ENCODE measurements around the gene NKIRAS2. TPM values are rescaled to one million over a fixed set of nuclear protein-coding genes. Genes with fewer than 3 reads are reported as not detected.
"Not testable (repeated sequence)": the region's sequence is repeated elsewhere in the genome, so short reads cannot be mapped to it uniquely, and the experiment has no call there.

The NKIRAS2 gene
- total and polyA plus RNA-seq, 4 donors: 24.7 to 79.6 (median 65.8) TPM

GRCh38 chr17:42018988-42019387 lies 902 bp upstream of the NKIRAS2 start:
- 100% methylated on average over 2 of the region's 4 CpGs for WGBS (ENCODE audit: insufficient coverage)
- peaks cover 32% of the 10 kb centered on the region for H3K4me1 ChIP-seq (ENCODE audit: control insufficient read depth, insufficient read depth, low read length)
- no peaks in the 10 kb centered on the region for H3K9me3 ChIP-seq (ENCODE audit: control insufficient read depth, insufficient read depth, low read length)
- H3K36me3 ChIP-seq (ENCODE audit: control insufficient read depth, insufficient read depth, low read length): peaks cover 34% of the 10 kb centered on the region
- DNase-seq (ENCODE audit: low read depth in 4 of 6, low spot score in 6 of 6): no peak
- H3K4me3 ChIP-seq (ENCODE audit: low read depth, low read length): no peak overlapping the region
- no peaks in the 10 kb centered on the region for H3K27me3 ChIP-seq (ENCODE audit: control insufficient read depth, insufficient read depth, low read length)
- no peak overlapping the region for H3K27ac ChIP-seq (ENCODE audit: low read depth, low read length)

DNA sequence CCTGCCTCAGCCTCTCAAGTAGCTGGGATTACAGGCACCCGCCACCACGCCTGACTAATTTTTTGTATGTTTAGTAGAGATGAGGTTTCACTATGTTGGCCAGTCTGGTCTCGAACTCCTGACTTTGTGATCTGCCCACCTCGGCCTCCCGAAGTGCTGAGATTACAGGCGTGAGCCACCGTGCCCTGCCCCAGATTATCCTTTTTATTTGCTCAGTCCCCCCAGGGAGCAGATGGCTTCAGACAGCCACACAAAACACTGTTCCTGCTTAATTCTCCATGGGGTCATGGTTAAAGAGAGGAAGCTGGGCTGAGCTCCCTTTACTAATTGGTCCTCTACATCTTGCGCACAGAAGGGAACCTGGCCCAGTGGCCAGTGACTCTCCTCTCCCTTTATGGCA lies 955 bp downstream of the NKIRAS2 start:
- Histone ChIP-seq H3K4me3 (ENCODE audit: low read depth, low read length) (peak overlapping the region; percentile 80), H3K4me1 (ENCODE audit: control insufficient read depth, insufficient read depth, low read length) (peaks cover 35% of the 10 kb centered on the region), H3K36me3 (ENCODE audit: control insufficient read depth, insufficient read depth, low read length) (peaks cover 40% of the 10 kb centered on the region)
- H3K27me3 ChIP-seq (ENCODE audit: control insufficient read depth, insufficient read depth, low read length); H3K27ac ChIP-seq (ENCODE audit: low read depth, low read length); DNase-seq (ENCODE audit: low read depth in 4 of 6, low spot score in 6 of 6); H3K9me3 ChIP-seq (ENCODE audit: control insufficient read depth, insufficient read depth, low read length): not testable (repeated sequence)
- no CpG with 5 or more reads among the region's 8 CpGs for WGBS (ENCODE audit: insufficient coverage)

DNA sequence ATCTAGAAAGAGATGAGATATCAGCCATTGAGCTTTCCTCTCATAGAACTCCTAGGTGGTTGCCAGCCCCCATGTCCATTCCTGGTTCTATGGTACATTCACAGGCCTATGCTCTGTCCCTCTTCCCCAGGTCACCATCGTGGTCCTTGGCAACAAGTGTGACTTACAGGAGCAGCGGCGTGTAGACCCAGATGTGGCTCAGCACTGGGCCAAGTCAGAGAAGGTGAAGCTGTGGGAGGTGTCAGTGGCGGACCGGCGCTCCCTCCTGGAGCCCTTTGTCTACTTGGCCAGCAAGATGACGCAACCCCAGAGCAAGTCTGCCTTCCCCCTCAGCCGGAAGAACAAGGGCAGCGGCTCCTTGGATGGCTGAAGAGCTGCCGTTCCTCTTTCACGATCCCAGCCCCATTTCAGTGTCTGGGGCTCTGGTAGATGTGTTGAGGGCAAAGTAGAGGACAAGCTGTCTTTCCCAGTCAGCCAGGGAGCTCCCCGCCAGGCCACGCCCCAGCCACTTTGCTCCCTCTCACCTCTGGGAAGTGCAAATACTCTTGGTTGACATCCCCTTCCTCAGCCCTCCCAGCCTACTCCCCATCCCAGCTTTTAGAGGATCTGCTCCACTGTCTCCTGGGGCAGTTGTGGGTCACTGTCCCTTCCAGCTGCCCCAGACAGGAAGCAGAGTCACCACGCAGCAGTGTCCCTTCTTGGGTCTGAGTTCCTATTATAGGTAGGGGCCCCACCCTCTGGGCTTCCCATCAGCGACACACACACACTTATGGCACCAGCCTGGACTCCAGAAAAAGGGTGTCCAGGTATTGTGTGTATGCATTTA lies 3.8 kb downstream of the NKIRAS2 start:
- Histone ChIP-seq H3K4me1 (ENCODE audit: control insufficient read depth, insufficient read depth, low read length) (peaks cover 41% of the 10 kb centered on the region), H3K36me3 (ENCODE audit: control insufficient read depth, insufficient read depth, low read length) (peaks cover 40% of the 10 kb centered on the region), H3K9me3 (ENCODE audit: control insufficient read depth, insufficient read depth, low read length) (no peaks in the 10 kb centered on the region), H3K27me3 (ENCODE audit: control insufficient read depth, insufficient read depth, low read length) (no peaks in the 10 kb centered on the region), H3K27ac (ENCODE audit: low read depth, low read length) (no peak overlapping the region), H3K4me3 (ENCODE audit: low read depth, low read length) (no peak overlapping the region)
- DNase-seq (ENCODE audit: low read depth in 4 of 6, low spot score in 6 of 6): no peak
- 92% methylated on average over 9 of the region's 15 CpGs for WGBS (ENCODE audit: insufficient coverage)

GRCh38 chr17:42025191-42025579 lies 5.3 kb downstream of the NKIRAS2 start:
- DNase-seq (ENCODE audit: low read depth in 4 of 6, low spot score in 6 of 6): no peak
- Histone ChIP-seq H3K9me3 (ENCODE audit: control insufficient read depth, insufficient read depth, low read length) (no peaks in the 10 kb centered on the region), H3K27ac (ENCODE audit: low read depth, low read length) (no peak overlapping the region), H3K4me1 (ENCODE audit: control insufficient read depth, insufficient read depth, low read length) (peaks cover 38% of the 10 kb centered on the region), H3K27me3 (ENCODE audit: control insufficient read depth, insufficient read depth, low read length) (no peaks in the 10 kb centered on the region), H3K4me3 (ENCODE audit: low read depth, low read length) (peak overlapping the region; percentile 12), H3K36me3 (ENCODE audit: control insufficient read depth, insufficient read depth, low read length) (peaks cover 41% of the 10 kb centered on the region)
- WGBS (ENCODE audit: insufficient coverage): 69% methylated on average over 4 of the region's 8 CpGs

GRCh38 chr17:42025936-42026335 lies 6.0 kb downstream of the NKIRAS2 start:
- WGBS (ENCODE audit: insufficient coverage): 94% methylated on average over 2 of the region's 3 CpGs

GRCh38 chr17:42026857-42027589 lies 7.1 kb downstream of the NKIRAS2 start:
- Histone ChIP-seq H3K36me3 (ENCODE audit: control insufficient read depth, insufficient read depth, low read length) (peaks cover 36% of the 10 kb centered on the region), H3K9me3 (ENCODE audit: control insufficient read depth, insufficient read depth, low read length) (no peaks in the 10 kb centered on the region), H3K27ac (ENCODE audit: low read depth, low read length) (no peak overlapping the region), H3K4me1 (ENCODE audit: control insufficient read depth, insufficient read depth, low read length) (peaks cover 30% of the 10 kb centered on the region), H3K4me3 (ENCODE audit: low read depth, low read length) (no peak overlapping the region), H3K27me3 (ENCODE audit: control insufficient read depth, insufficient read depth, low read length) (no peaks in the 10 kb centered on the region)
- no peak for DNase-seq (ENCODE audit: low read depth in 4 of 6, low spot score in 6 of 6)
- WGBS (ENCODE audit: insufficient coverage): 56% methylated on average over 6 of the region's 17 CpGs

More at GRCh38 chr17:42025936-42026335, 6.0 kb downstream of the NKIRAS2 start:
- H3K4me3 ChIP-seq (ENCODE audit: low read depth, low read length): no peak overlapping the region
- peaks cover 41% of the 10 kb centered on the region for H3K36me3 ChIP-seq (ENCODE audit: control insufficient read depth, insufficient read depth, low read length)
- no peak overlapping the region for H3K27ac ChIP-seq (ENCODE audit: low read depth, low read length)
- no peak for DNase-seq (ENCODE audit: low read depth in 4 of 6, low spot score in 6 of 6)
- no peaks in the 10 kb centered on the region for H3K27me3 ChIP-seq (ENCODE audit: control insufficient read depth, insufficient read depth, low read length)
- peaks cover 33% of the 10 kb centered on the region for H3K4me1 ChIP-seq (ENCODE audit: control insufficient read depth, insufficient read depth, low read length)
- H3K9me3 ChIP-seq (ENCODE audit: control insufficient read depth, insufficient read depth, low read length): no peaks in the 10 kb centered on the region

- Histone ChIP-seq H3K9me3 (ENCODE audit: control insufficient read depth, insufficient read depth, low read length) (no peaks in the 10 kb centered on the region), H3K36me3 (ENCODE audit: control insufficient read depth, insufficient read depth, low read length) (peaks cover 31% of the 10 kb centered on the region), H3K4me3 (ENCODE audit: low read depth, low read length) (no peak overlapping the region), H3K27ac (ENCODE audit: low read depth, low read length) (no peak overlapping the region), H3K4me1 (ENCODE audit: control insufficient read depth, insufficient read depth, low read length) (peaks cover 30% of the 10 kb centered on the region), H3K27me3 (ENCODE audit: control insufficient read depth, insufficient read depth, low read length) (no peaks in the 10 kb centered on the region)
- 23% methylated on average over 5 of the region's 5 CpGs for WGBS (ENCODE audit: insufficient coverage)
- DNase-seq (ENCODE audit: low read depth in 4 of 6, low spot score in 6 of 6): no peak
Observed at GRCh38 chr17:42027590-42027889, 7.7 kb downstream of the NKIRAS2 start.

DNA sequence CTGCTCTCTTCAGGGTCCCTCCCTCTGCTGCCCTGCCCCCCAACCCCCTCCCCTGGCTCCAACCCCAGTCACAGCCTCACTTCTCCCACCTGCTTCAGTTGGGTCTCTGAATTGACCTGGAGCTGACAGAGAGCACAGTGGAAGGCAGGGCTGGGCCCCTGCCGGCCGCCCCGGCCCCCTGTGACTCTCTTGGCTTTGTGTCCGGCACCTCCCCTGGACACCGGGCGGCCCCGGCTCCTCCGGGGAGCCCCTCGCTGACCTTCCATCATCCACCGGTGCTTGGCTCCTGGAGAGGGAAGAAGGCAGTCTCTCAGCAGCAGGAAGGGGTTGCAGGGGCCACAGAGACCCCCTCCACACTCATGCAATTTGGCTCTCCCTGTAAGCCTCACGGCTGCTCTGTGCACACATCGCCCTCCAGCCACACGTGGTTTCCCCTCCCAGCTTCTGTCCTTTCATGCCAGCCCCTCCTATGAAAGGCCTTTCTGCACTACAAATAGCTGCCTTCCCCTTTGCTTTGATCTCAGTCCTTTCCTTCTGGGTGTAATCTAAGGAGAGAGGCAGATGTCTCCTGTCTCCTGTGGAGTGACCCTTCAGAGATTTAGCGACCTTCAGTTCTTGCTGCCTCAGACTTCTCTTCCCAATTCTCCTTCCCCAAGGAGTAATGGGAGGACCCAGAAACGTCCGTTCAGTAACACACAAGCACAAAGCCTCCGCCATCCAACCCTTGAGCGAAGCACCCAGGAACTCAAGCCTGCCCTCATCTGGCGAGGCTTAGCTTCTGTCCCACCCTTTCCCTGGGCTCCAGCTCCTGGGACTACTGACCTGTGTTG lies 8.3 kb downstream of the NKIRAS2 start:
- H3K27ac ChIP-seq (ENCODE audit: low read depth, low read length): no peak overlapping the region
- no peaks in the 10 kb centered on the region for H3K27me3 ChIP-seq (ENCODE audit: control insufficient read depth, insufficient read depth, low read length)
- no peak overlapping the region for H3K4me3 ChIP-seq (ENCODE audit: low read depth, low read length)
- H3K4me1 ChIP-seq (ENCODE audit: control insufficient read depth, insufficient read depth, low read length): peaks cover 30% of the 10 kb centered on the region
- peaks cover 24% of the 10 kb centered on the region for H3K36me3 ChIP-seq (ENCODE audit: control insufficient read depth, insufficient read depth, low read length)
- 37% methylated on average over 11 of the region's 19 CpGs for WGBS (ENCODE audit: insufficient coverage)
- no peak for DNase-seq (ENCODE audit: low read depth in 4 of 6, low spot score in 6 of 6)
- H3K9me3 ChIP-seq (ENCODE audit: control insufficient read depth, insufficient read depth, low read length): no peaks in the 10 kb centered on the region

DNA sequence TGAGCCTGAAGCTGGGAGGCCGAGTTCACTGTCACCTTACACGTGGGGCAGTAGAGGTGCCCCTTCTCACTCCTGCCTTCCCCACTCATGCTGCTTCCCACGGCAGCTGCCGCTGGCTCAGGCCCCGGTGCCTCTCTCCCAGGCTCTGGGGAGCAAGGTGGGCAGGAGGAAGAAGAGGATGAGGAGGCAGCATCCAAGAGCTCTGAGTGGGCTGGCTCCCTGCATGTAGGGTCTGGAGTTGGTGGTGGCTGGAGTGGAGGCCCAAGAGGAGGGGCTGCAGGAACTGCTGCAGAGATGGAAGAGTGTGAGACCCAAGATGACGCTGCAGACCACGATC lies 8.9 kb downstream of the NKIRAS2 start:
- no peak for DNase-seq (ENCODE audit: low read depth in 4 of 6, low spot score in 6 of 6)
- no peaks in the 10 kb centered on the region for H3K27me3 ChIP-seq (ENCODE audit: control insufficient read depth, insufficient read depth, low read length)
- no peak overlapping the region for H3K27ac ChIP-seq (ENCODE audit: low read depth, low read length)
- peaks cover 19% of the 10 kb centered on the region for H3K36me3 ChIP-seq (ENCODE audit: control insufficient read depth, insufficient read depth, low read length)
- no peaks in the 10 kb centered on the region for H3K9me3 ChIP-seq (ENCODE audit: control insufficient read depth, insufficient read depth, low read length)
- H3K4me3 ChIP-seq (ENCODE audit: low read depth, low read length): no peak overlapping the region
- 67% methylated on average over 5 of the region's 7 CpGs for WGBS (ENCODE audit: insufficient coverage)
- peaks cover 30% of the 10 kb centered on the region for H3K4me1 ChIP-seq (ENCODE audit: control insufficient read depth, insufficient read depth, low read length)
